ENCODE results near the gene WDR33.

DNA sequence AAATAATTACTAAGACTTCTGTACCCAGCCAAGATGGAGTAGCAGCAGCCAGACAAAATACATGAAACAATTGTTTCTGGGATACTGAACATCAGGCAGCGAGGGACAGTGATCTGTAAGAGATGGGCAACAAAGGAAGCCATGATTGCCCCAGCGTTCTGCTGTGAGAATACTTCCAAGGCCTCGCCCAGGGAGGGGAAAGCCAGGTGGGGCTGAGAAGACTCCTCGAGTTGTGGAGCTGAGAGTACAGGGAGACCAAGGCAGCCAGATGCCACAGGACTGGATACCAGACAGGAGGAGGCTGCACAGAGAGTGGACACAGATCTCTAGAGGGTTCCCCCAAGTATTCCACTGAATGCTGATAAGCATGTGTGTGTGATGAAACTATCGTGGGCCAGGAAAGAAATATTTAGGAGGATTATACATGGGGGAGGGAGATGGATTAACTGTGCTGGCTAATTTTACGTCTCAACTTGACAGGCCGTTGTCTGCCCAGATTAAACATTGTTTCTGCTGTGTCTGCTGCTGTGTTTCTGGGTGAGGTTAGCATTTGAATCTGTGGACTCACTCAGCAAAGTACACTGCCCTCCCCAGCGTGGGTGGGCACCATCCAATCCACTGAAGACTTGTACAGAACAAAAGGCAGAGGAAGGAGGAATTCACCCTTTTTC lies 125.4 kb downstream of the WDR33 start:
- TF ChIP-seq POLR2A (IDR thresholded peaks at IDR 0.05; ENCODE audit: low read length), result no peak
- no peak for TF ChIP-seq GATA1 (IDR thresholded peaks at IDR 0.05; ENCODE audit: low read depth, low read length)

All from erythroblast (primary cell).